HTERT RPE-1 (cell line): ENCODE results near the gene CCDC74A.
"Not testable (repeated sequence)": the region's sequence is repeated elsewhere in the genome, so short reads cannot be mapped to it uniquely, and the experiment has no call there.

ENCODE experiments used
- in situ Hi-C: fragments of 300-500 bp; cut with MboI; formaldehyde crosslinking; loops from 4 replicates; pipeline ENCODE4 v1.14.3; 2020; ENCODE audit warnings: low sequenced_read_pairs

Gene CCDC74A

GRCh38 chr2:131498321-131498973 lies 29.2 kb upstream of the CCDC74A start:
- in situ Hi-C loops = not testable (repeated sequence)

- in situ Hi-C loops = not testable (repeated sequence)
Measured at GRCh38 chr2:131503587-131503986, 24.1 kb upstream of the CCDC74A start.

GRCh38 chr2:131504082-131504750 lies 23.5 kb upstream of the CCDC74A start:
- in situ Hi-C loops = not testable (repeated sequence)

DNA sequence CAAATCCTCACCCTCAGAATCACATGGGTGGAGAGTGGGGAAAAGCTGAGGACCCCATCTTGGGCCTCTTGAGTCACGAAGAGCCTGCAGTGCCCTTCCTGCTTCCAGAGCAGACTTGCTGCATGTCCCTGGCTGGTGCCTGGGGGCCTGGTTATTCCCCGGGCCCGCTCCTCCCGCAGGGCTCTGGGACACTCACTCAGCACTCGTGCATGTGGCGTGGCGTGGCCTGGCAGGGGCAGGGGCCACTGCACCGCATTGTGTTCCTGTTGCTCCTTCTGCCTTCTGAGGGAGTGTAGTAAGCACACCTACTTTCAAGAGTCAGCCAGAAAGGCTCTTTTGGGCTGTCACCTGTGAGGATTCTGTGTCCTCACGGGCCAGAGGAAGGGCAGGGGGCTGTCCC lies 18.1 kb upstream of the CCDC74A start:
- in situ Hi-C loops = no loop called here

- in situ Hi-C loops = not testable (repeated sequence)
Measured at GRCh38 chr2:131511291-131511968, 16.3 kb upstream of the CCDC74A start.

DNA sequence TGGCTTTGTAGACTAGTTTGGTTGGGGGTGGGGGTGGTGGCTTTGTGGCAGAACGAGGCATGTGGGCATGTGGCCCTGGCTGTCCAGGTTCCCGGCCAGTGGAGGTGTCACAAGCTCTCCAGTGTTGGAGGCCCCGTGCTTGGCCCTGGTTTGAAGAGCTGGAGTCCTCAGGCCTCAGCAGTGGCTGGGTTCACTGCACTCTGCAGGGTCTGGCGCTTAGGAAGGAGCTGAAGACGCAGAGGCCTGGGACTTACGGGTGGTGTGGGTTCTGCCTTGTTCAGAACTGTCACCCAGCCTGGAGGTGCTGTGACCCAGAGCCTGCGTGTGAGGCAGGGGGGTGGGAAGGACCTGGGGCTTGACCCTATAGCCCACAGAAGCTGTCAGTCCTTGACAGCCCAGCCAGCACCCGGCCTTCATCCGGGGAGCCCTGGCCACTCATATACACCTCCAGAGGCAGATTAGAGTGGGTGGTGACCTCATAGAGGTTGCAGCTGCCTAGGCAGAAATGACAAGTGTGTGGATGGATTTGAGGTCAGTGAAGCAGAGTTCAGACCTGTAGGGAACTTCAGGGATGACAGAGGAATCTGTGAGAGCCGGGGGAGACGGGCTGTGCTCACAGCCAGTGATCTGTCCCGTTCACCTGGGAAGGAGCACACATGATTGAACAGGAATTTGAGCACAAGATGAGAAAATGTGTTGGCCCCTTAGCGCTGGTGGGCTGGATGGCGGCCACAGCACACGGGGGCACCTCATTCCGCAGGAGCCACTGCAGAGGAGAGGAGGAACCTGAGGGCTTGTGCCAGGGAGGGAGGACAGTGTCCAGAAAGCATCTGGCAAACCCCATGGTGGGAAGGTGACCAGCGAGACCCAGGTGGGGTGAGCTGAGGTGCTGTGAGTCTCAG lies 15.5 kb upstream of the CCDC74A start:
- in situ Hi-C loops = not testable (repeated sequence)

DNA sequence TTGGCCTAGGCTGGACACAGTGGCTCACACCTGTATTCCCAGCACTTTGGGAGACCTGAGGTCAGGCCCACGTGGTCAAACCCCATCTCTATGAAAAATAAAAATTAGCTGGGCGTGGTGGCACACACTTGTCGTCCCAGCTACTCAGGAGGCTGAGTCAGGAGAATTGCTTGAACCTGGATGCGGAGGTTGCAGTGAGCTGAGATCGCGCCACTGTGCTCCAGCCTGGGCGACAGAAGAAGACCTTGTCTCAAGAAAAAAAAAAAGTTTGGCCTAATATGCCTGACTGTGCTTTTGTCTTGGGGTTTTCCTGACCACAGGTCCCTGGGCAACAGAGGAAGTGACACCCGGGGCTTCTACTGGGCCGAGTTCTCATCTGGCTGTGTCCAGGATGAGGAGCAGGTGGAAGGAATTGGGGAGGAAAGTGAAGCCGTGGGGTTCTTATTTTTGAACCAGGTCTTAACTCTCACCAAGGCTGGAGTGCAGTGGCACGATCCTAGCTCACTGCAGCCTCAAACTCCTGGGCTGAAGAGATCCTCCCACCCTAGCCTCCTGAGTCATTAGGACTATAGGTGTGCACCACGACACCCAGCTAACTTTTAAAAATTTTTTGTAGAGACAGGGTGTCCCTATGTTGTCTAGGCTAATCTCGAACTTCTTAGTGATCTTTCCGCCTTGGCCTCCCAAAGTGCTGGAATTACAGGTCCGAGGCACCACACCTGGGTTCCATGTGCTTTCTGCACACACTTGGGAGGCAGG lies 13.1 kb upstream of the CCDC74A start:
- in situ Hi-C loops = not testable (repeated sequence)

- in situ Hi-C loops = not testable (repeated sequence)
Measured at GRCh38 chr2:131515235-131515634, 12.5 kb upstream of the CCDC74A start.

- in situ Hi-C loops = no loop called here
Measured at GRCh38 chr2:131516011-131516410, 11.7 kb upstream of the CCDC74A start.

GRCh38 chr2:131516621-131517020 lies 11.1 kb upstream of the CCDC74A start:
- in situ Hi-C loops = not testable (repeated sequence)

- in situ Hi-C loops = no loop called here
Measured at GRCh38 chr2:131517106-131517831, 10.4 kb upstream of the CCDC74A start.

GRCh38 chr2:131517856-131518255 lies 9.8 kb upstream of the CCDC74A start:
- in situ Hi-C loops = not testable (repeated sequence)

DNA sequence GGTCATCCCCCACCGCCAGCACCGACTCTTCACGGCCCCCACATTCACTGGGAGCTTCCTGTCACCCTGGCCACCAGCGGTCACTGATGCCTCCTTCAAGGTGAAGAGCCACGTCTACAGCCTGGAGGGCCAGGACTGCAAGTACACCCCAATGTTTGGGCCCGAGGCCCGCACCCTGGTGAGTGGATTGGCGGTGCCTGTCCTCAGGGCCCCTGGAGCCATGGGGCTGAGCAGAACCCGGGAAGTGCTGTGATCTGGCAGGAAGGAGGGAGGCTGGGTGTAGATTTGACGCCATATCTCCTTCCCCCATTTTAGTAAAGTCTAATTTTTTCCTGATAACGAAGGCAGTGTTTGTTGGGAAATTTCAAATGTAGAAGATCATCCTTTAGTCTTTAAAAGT lies 9.2 kb upstream of the CCDC74A start:
- in situ Hi-C loops = not testable (repeated sequence)

GRCh38 chr2:131519466-131519865 lies 8.2 kb upstream of the CCDC74A start:
- in situ Hi-C loops = no loop called here

DNA sequence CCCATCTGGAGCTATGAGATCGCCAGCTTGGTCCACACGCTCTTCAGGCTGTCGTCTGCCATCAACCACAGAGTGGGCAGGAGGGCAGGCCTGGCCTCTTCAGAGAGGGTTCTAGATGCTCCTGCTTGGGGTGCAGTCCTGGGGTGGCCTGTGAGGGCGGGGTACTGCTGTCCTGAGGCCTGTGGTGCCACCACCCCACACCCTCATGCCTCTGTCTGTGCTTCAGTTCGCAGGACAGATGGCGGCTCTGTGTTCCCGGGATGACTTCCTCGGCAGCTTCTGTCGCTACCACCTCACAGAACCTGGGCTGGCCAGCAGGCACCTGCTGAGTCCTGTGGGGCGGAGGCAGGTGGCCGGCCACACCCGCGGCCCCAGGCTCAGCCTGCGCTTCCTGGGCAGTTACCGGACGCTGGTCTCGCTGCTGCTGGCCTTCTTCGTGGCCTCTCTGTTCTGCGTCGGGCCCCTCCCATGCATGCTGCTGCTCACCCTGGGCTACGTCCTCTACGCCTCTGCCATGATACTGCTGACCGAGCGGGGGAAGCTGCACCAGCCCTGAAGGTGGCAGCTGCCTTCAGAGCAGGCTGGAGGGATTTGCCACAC lies 7.7 kb upstream of the CCDC74A start:
- in situ Hi-C loops = not testable (repeated sequence)

- in situ Hi-C loops = no loop called here
Measured at GRCh38 chr2:131520526-131520925, 7.2 kb upstream of the CCDC74A start.

- in situ Hi-C loops = not testable (repeated sequence)
Measured at GRCh38 chr2:131521524-131521923, 6.2 kb upstream of the CCDC74A start.

- in situ Hi-C loops = no loop called here
Measured at GRCh38 chr2:131521961-131522781, 5.5 kb upstream of the CCDC74A start.
